ENCODE data around the gene MTURN. TPM values are rescaled to one million over a fixed set of nuclear protein-coding genes. Genes with fewer than 3 reads are reported as not detected.

Gene MTURN
- total and polyA plus RNA-seq, 2 donors (not counting 3 experiments of a cell fraction or from before 2014, with no cell fraction given): 4.9 to 6.6 TPM

DNA sequence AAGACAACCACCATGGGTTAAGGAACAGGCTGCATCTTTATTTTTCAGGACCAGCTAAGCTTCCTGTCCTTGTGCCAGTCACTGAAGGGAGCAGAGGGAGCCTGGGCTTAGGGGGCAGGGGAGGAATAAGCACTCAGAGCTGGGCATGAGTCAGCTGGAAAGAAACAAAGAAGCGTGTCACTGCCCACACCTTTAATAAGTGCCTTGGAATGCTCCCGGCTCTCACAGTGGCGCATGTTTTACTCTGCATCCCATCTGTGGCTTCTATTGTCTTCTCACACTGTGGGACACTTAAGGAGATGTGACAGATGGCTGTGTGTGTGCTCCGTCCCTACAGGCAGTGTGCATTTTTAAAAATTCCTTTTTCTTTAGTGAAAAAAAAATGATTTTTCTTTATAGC lies 71.7 kb downstream of the MTURN start:
- Histone ChIP-seq H3K9me3 (replicated peaks; ENCODE audit: control insufficient read depth, insufficient read depth, low read length) (no peaks in the 10 kb centered on the region), H3K4me3 (replicated peaks in 1 of 3; ENCODE audit: insufficient read depth in 1 of 3, low read depth in 1 of 3, low read length in 3 of 3) (peak overlapping the region in 1 of 3 experiments; percentile 6), H3K4me1 (ENCODE audit: control insufficient read depth, extremely low read depth, insufficient read depth, low read length) (peaks cover 3% of the 10 kb centered on the region), H3K9me1 (replicated peaks; ENCODE audit: control insufficient read depth, extremely low read depth, insufficient read depth, low read length) (no peaks in the 10 kb centered on the region), H3K79me2 (ENCODE audit: control insufficient read depth, insufficient read depth, low read length) (no peaks in the 10 kb centered on the region), H2AFZ (ENCODE audit: low read depth, low read length) (peak overlapping the region; percentile 56), H3K36me3 (ENCODE audit: control insufficient read depth in 2 of 2, extremely low read depth in 1 of 2, insufficient read depth in 2 of 2, low read length in 2 of 2) (no peaks in the 10 kb centered on the region), H3K27me3 (ENCODE audit: control insufficient read depth in 2 of 2, insufficient read depth in 2 of 2, low read length in 2 of 2) (peaks cover 0 to 4% of the 10 kb centered on the region in 2 experiments), H3K27ac (ENCODE audit: insufficient read depth, low read depth, low read length) (no peak overlapping the region), H3K4me2 (ENCODE audit: insufficient read depth, low read length) (peak overlapping the region; percentile 45), H4K20me1 (replicated peaks; ENCODE audit: control insufficient read depth, extremely low read depth, insufficient read depth, low read length) (no peaks in the 10 kb centered on the region), H3K9ac (replicated peaks; ENCODE audit: extremely low read depth, insufficient read depth, low read length) (no peak overlapping the region)
- CTCF ChIA-PET: interaction anchor here (0.7 to 1.3 kb wide), 3 partner anchors 20 to 43 kb away, joined by 3 to 4 read pairs (median 3); no protein-coding TSS in a partner anchor
- POLR2A ChIA-PET: no interaction called here
- peak; percentile 26 for DNase-seq (ENCODE audit: low read depth, low spot score)
- BruUV-seq (replicated peaks): no TSS peak
- no peak for TF ChIP-seq EZH2 (IDR thresholded peaks at IDR 0.05; ENCODE audit: borderline replicate concordance, low read depth, low read length, severe bottlenecking)
- TF ChIP-seq FOS (IDR thresholded peaks at IDR 0.05; ENCODE audit: borderline replicate concordance, insufficient read depth, low read length): peak; percentile 28
- TF ChIP-seq JUN (IDR thresholded peaks at IDR 0.05; ENCODE audit: borderline replicate concordance, insufficient read depth, insufficient read length, low read depth): peak; percentile 7
- peak; percentile 73 for FAIRE-seq
- intact Hi-C loops (cut with micrococcal nuclease) (no loop called here), dilution Hi-C loops (cut with MboI; ENCODE audit: extremely low pct_ligation_motif_present, low sequenced_read_pairs) (no loop called here)

DNA sequence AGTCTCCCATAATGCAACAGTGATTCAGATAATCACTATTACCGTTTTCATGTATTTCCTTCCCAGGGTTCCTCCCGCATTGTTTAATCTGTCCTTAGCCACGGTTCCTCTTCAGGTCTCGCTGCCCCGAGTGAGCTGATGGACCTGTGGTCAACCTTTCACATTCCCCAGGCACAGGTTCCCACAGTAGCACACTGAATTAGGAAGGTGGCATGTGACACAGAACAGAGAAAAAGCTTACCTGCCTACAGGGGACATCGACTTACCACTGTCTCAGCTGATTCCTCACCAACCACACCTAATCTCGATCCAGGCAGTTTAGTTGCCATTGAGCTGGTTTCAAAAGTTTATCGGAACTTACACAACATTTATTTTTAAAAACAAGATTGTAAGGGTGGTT lies 72.2 kb downstream of the MTURN start:
- peaks cover 3% of the 10 kb centered on the region for H3K4me1 ChIP-seq (ENCODE audit: control insufficient read depth, extremely low read depth, insufficient read depth, low read length)
- DNase-seq (ENCODE audit: low read depth, low spot score): no peak
- no peak overlapping the region for H3K9ac ChIP-seq (replicated peaks; ENCODE audit: extremely low read depth, insufficient read depth, low read length)
- H4K20me1 ChIP-seq (replicated peaks; ENCODE audit: control insufficient read depth, extremely low read depth, insufficient read depth, low read length): no peaks in the 10 kb centered on the region
- BruUV-seq (replicated peaks): no TSS peak
- H3K36me3 ChIP-seq (ENCODE audit: control insufficient read depth in 2 of 2, extremely low read depth in 1 of 2, insufficient read depth in 2 of 2, low read length in 2 of 2): no peaks in the 10 kb centered on the region
- H3K4me2 ChIP-seq (ENCODE audit: insufficient read depth, low read length): peak overlapping the region; percentile 45
- ChIA-PET CTCF (interaction anchor here (1.3 kb wide), 2 partner anchors 42 to 44 kb away, joined by 3 to 4 read pairs; no protein-coding TSS in a partner anchor), POLR2A (no interaction called here)
- dilution Hi-C loops (cut with MboI; ENCODE audit: extremely low pct_ligation_motif_present, low sequenced_read_pairs) (no loop called here), intact Hi-C loops (cut with micrococcal nuclease) (no loop called here)
- H3K9me1 ChIP-seq (replicated peaks; ENCODE audit: control insufficient read depth, extremely low read depth, insufficient read depth, low read length): no peaks in the 10 kb centered on the region
- no peaks in the 10 kb centered on the region for H3K79me2 ChIP-seq (ENCODE audit: control insufficient read depth, insufficient read depth, low read length)
- FAIRE-seq: no peak
- H3K9me3 ChIP-seq (replicated peaks; ENCODE audit: control insufficient read depth, insufficient read depth, low read length): no peaks in the 10 kb centered on the region
- peak overlapping the region in 1 of 3 experiments; percentile 6 for H3K4me3 ChIP-seq (replicated peaks in 1 of 3; ENCODE audit: insufficient read depth in 1 of 3, low read depth in 1 of 3, low read length in 3 of 3)
- TF ChIP-seq, protein P1, sequence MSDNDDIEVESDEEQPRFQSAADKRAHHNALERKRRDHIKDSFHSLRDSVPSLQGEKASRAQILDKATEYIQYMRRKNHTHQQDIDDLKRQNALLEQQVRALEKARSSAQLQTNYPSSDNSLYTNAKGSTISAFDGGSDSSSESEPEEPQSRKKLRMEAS (IDR thresholded peaks at IDR 0.05; ENCODE audit: insufficient read depth, insufficient read length): no peak
- TF ChIP-seq MYC (IDR thresholded peaks at IDR 0.05; ENCODE audit: low read depth, low read length) (no peak), JUN (IDR thresholded peaks at IDR 0.05; ENCODE audit: borderline replicate concordance, insufficient read depth, insufficient read length, low read depth) (no peak)
- peaks cover 0 to 2% of the 10 kb centered on the region in 2 experiments for H3K27me3 ChIP-seq (ENCODE audit: control insufficient read depth in 2 of 2, insufficient read depth in 2 of 2, low read length in 2 of 2)
- H3K27ac ChIP-seq (ENCODE audit: insufficient read depth, low read depth, low read length): no peak overlapping the region
- peak overlapping the region; percentile 58 for H2AFZ ChIP-seq (ENCODE audit: low read depth, low read length)

Measured in endothelial cell of umbilical vein (primary cell).